ENCODE results near the gene PRUNE2. TPM values are rescaled to one million over a fixed set of nuclear protein-coding genes. Genes with fewer than 3 reads are reported as not detected.

The PRUNE2 gene
- total RNA-seq, 2 donors from 2014 or later = 12.1 to 90.0 TPM

GRCh38 chr9:76617497-76618175 lies 288.3 kb downstream of the PRUNE2 start:
- no peaks in the 10 kb centered on the region for H3K27me3 ChIP-seq
- DNase-seq = peak; percentile 37
- peaks cover 7% of the 10 kb centered on the region for H3K4me1 ChIP-seq
- H3K27ac ChIP-seq = peak overlapping the region; percentile 39
- H3K9ac ChIP-seq (ENCODE audit: low read depth in 2 of 2, low read length in 2 of 2) = peak overlapping the region in 1 of 2 donors; percentile 43
- no peaks in the 10 kb centered on the region for H3K36me3 ChIP-seq
- no peak for TF ChIP-seq CTCF (IDR thresholded peaks at IDR 0.05)
- H3K9me3 ChIP-seq = no peaks in the 10 kb centered on the region
- intact Hi-C loops (cut with DNase I) = no loop called here
- H3K4me3 ChIP-seq = no peak overlapping the region

- Histone ChIP-seq H3K27me3 (no peaks in the 10 kb centered on the region), H3K9ac (ENCODE audit: low read depth in 2 of 2, low read length in 2 of 2) (no peak overlapping the region), H3K36me3 (no peaks in the 10 kb centered on the region), H3K27ac (no peak overlapping the region), H3K4me3 (no peak overlapping the region), H3K4me1 (peaks cover 7% of the 10 kb centered on the region), H3K9me3 (no peaks in the 10 kb centered on the region)
- intact Hi-C loops (cut with DNase I) = no loop called here
- DNase-seq = no peak
- TF ChIP-seq CTCF (IDR thresholded peaks at IDR 0.05) = no peak
Measured at GRCh38 chr9:76616780-76617179, 289.1 kb downstream of the PRUNE2 start.

- TF ChIP-seq CTCF (IDR thresholded peaks at IDR 0.05) = no peak
- H3K27ac ChIP-seq = peak overlapping the region; percentile 67
- H3K27me3 ChIP-seq = no peaks in the 10 kb centered on the region
- H3K4me3 ChIP-seq = no peak overlapping the region
- intact Hi-C loops (cut with DNase I) = no loop called here
- peaks cover 7% of the 10 kb centered on the region for H3K4me1 ChIP-seq
- H3K9me3 ChIP-seq = no peaks in the 10 kb centered on the region
- no peaks in the 10 kb centered on the region for H3K36me3 ChIP-seq
- H3K9ac ChIP-seq (ENCODE audit: low read depth in 2 of 2, low read length in 2 of 2) = peak overlapping the region in 1 of 2 donors; percentile 64
- DNase-seq = peak; percentile 63
Measured at GRCh38 chr9:76615177-76615603, 290.7 kb downstream of the PRUNE2 start.

- peak overlapping the region; percentile 67 for H3K27ac ChIP-seq
- no peaks in the 10 kb centered on the region for H3K27me3 ChIP-seq
- no peak for TF ChIP-seq CTCF (IDR thresholded peaks at IDR 0.05)
- no peak overlapping the region for H3K4me3 ChIP-seq
- DNase-seq = no peak
- H3K36me3 ChIP-seq = no peaks in the 10 kb centered on the region
- no peaks in the 10 kb centered on the region for H3K9me3 ChIP-seq
- H3K9ac ChIP-seq (ENCODE audit: low read depth in 2 of 2, low read length in 2 of 2) = no peak overlapping the region
- intact Hi-C loops (cut with DNase I) = no loop called here
- H3K4me1 ChIP-seq = peaks cover 7% of the 10 kb centered on the region
Measured at GRCh38 chr9:76613974-76614373, 291.9 kb downstream of the PRUNE2 start.

- H3K27me3 ChIP-seq = no peaks in the 10 kb centered on the region
- TF ChIP-seq CTCF (IDR thresholded peaks at IDR 0.05) = no peak
- no peaks in the 10 kb centered on the region for H3K36me3 ChIP-seq
- intact Hi-C loops (cut with DNase I) = no loop called here
- DNase-seq = no peak
- peaks cover 2% of the 10 kb centered on the region for H3K4me1 ChIP-seq
- no peak overlapping the region for H3K9ac ChIP-seq (ENCODE audit: low read depth in 2 of 2, low read length in 2 of 2)
- H3K27ac ChIP-seq = no peak overlapping the region
- H3K4me3 ChIP-seq = no peak overlapping the region
- no peaks in the 10 kb centered on the region for H3K9me3 ChIP-seq
Measured at GRCh38 chr9:76613150-76613781, 292.6 kb downstream of the PRUNE2 start.
